C4-2B (cell line): ENCODE results near the gene PTPRN2.

ENCODE experiments used
- H3K27ac ChIP-seq: fragments of 450-650 bp; 2 replicates; pipeline ENCODE4 v1.5.1; 2017
- ZFX ChIP-seq: fragments of 450-650 bp; IDR thresholded peaks from 2 replicates; pipeline ENCODE4 v1.6.1; 2017
- TF ChIP-seq, protein P1 (sequence below): fragments of 450-650 bp; conservative IDR thresholded peaks from 2 replicates; pipeline ENCODE4 v1.5.1; 2017; ENCODE audit warnings: mild to moderate bottlenecking

The PTPRN2 gene

DNA sequence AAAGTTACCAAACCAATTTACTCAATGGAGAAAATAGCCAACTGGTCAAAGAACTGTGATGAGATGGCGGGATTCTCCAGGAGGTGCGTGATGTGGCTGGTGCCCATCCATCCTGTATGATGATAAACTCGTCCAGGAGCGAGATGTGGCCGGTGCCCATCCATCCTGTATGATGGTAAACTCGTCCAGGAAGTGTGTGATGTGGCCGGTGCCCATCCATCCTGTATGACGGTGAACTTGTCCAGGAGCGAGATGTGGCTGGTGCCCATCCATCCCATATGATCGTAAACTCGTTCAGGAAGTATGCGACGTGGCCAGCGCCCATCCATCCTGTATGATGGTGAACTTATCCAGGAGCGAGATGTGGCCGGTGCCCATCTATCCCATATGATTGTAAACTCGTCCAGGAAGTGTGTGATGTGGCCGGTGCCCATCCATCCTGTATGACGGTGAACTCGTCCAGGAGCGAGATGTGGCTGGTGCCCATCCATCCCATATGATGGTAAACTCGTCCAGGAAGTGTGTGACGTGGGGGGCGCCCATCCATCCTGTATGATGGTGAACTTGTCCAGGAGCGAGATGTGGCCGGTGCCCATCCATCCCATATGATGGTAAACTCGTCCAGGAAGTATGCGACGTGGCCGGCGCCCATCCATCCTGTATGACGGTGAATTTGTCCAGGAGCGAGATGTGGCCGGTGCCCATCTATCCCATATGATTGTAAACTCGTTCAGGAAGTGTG lies 754.6 kb downstream of the PTPRN2 start:
- TF ChIP-seq, protein P1, sequence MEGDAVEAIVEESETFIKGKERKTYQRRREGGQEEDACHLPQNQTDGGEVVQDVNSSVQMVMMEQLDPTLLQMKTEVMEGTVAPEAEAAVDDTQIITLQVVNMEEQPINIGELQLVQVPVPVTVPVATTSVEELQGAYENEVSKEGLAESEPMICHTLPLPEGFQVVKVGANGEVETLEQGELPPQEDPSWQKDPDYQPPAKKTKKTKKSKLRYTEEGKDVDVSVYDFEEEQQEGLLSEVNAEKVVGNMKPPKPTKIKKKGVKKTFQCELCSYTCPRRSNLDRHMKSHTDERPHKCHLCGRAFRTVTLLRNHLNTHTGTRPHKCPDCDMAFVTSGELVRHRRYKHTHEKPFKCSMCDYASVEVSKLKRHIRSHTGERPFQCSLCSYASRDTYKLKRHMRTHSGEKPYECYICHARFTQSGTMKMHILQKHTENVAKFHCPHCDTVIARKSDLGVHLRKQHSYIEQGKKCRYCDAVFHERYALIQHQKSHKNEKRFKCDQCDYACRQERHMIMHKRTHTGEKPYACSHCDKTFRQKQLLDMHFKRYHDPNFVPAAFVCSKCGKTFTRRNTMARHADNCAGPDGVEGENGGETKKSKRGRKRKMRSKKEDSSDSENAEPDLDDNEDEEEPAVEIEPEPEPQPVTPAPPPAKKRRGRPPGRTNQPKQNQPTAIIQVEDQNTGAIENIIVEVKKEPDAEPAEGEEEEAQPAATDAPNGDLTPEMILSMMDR = no peak
- TF ChIP-seq ZFX = no peak

DNA sequence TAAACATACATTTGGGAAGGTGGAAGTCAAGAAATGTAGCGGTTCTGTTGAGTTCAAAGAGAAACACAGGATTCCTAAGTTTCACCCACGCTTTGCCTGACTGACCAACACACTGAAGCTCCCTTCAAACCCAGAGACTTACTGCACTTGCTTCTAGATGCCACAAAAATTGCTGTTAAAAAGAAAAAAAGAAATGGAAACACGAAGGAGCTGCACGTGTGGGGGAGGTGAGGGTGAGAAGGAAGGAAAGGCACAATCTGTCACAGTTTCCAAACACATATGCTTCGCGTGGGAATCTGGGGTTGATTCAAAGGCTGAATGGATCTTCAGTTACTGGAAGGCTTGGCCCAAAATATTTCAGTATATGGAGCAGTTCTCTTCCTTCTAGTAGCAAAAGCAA lies 755.2 kb downstream of the PTPRN2 start:
- TF ChIP-seq, protein P1 = no peak
- TF ChIP-seq ZFX = no peak

More for the DNA sequence above, 754.6 kb downstream of the PTPRN2 start:
- H3K27ac ChIP-seq = no peak overlapping the region

DNA sequence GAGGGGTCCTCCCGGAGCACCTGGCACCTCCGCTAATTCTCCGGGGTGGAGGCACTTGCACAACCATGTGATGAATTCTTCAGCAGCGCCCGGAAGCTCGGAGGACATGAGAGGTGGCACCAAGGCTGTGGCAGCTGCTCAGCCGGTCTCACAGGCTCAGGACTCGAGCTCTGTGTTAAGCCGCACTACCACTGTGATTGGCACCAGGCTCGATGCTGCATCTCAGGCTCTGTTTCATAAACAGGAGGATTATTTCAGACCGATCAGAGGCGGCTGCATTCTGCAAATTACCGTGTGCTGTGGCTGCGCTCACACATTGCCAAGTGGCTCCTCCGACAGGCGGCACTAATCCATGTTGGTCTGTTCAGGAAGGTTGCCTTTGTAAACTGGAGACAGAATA lies 755.6 kb downstream of the PTPRN2 start:
- TF ChIP-seq ZFX = no peak
- TF ChIP-seq, protein P1 = no peak
- H3K27ac ChIP-seq = no peak overlapping the region

More for the DNA sequence above, 755.2 kb downstream of the PTPRN2 start:
- no peak overlapping the region for H3K27ac ChIP-seq

DNA sequence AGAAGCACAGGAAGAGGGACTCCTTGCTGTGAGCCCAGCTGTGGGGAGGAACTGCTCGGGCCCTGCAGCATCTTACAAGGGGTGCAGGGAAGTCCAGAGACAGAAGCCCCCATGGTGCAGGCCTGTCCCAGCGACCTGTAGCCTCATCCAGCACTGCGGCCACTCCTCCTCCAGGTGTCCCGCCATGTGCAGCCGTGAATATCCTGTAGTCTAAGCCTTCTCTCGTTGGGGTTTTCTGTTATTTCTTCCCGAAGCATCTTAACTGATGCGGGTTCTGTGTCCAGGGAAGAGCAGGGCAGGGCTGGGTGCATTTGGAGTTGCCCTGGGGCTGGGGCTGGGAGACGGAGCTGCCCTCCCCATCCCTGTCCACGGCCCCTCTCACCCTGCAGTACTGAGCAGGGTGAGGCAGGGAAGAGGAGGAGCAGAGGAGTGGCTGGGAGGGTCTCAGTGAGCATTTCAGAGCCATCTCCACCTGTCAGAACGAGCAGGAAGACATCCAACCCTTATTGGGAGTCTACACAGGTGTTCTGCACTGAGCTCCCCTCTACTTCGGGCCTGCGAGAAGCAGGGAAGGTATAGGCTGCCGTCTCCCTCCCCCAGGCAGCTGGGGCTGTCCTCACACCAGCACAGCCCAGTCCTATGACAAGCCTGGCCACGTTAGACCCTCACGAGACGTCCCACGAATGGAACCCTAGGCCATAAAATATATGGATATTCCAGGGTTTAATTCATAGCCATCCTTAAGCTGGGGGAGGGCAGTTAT lies 756.3 kb downstream of the PTPRN2 start:
- no peak for TF ChIP-seq ZFX
- TF ChIP-seq, protein P1 = no peak
- no peak overlapping the region for H3K27ac ChIP-seq

DNA sequence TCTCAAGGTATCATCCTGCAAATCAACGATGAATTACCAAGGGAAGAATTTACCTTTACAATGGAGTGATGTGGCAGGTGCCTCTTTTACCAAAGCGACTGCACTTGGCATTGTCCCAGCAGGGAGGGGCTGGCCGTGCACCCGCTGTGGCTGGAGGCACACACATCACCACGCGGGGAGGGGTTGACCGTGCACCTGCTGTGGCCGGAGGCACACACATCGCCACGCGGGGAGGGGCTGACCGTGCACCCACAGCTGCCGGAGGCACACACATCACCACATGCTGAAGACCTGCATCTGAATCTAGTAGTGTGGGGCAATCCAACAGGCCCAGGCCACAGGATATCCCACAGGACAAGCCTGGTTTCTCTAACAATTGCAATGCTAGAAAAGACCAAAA lies 757.3 kb downstream of the PTPRN2 start:
- no peak overlapping the region for H3K27ac ChIP-seq
- TF ChIP-seq, protein P1 = no peak
- no peak for TF ChIP-seq ZFX

DNA sequence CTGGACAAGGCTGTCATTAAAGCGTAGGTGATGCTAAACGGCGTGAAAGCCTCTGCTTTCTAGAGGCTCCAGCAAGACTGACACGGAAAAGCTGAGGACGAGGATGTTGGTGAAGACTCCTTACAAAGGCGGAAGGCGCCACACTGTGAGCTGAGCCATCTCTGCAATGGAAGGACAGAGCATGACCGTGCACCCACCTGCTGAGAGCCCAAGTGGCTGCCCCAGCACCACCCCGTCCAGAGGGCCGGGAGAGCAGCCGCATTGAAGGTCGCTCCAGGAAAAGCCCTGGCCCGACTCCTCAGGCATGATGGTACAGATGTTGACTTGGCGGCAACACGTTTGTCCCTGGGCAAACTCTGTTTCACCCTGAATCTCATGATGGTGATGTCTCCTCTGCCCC lies 758.1 kb downstream of the PTPRN2 start:
- no peak overlapping the region for H3K27ac ChIP-seq
- TF ChIP-seq, protein P1 = no peak
- no peak for TF ChIP-seq ZFX

DNA sequence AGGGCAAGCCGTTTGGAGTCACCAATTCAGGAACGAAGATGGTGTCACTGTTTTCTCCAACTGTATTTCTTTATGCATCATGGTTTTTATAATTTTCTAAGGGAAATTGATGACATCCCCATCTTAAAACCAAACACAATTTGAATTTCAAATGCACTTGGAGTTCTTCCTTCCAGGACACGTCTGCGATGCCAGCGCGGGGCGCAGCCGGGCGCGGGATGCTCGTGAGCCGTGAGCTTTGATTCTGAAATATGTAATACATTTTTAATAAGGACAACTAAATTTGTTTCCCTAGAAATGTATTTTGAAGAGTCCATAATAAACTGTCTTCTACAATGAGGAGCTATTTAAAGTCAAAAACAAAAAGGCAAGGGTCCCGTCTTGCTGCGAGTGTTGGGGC lies 758.7 kb downstream of the PTPRN2 start:
- no peak for TF ChIP-seq ZFX
- TF ChIP-seq, protein P1 = no peak

More for the DNA sequence above, 758.7 kb downstream of the PTPRN2 start:
- no peak overlapping the region for H3K27ac ChIP-seq
